DMS79 (cell line): Measurements from ENCODE around the gene USF1.
"Not testable (repeated sequence)": the region's sequence is repeated elsewhere in the genome, so short reads cannot be mapped to it uniquely, and the experiment has no call there.

Experiments used
- DNase-seq: peaks from one replicate; lab custom pipeline; 2025; lab: John Stamatoyannopoulos, UW

USF1 gene

DNA sequence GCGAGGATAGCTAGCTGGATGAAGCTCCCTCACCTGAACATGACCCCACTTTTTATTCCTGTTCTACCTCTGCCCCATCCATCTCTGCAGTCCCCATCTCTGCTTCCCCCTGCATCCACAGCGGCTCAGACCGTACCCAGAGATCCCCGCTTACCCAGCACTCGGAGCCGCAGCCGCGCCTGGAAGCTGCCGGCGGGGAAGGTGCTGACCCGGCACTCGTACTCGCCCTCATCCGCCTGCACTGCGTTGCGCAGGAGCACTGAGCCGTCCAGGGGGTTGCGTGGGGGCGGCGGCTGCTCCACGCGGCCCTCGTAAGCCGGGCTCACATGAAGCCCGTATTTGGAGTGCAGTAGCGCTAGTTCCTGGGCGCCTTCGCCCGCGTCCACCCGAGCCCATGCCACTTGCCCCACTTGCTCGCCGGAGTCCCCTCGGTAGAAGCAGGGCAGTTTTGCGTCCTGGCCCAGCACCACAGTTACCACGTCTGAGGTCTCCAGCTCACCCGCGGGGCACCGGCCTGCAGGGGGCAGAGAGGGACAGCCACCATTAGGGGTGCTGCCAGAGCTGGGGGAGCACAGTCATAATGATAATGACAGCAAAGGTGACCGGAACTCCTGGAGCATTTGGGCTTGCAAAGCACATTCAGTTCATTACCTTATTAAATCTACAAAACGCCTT lies 33.8 kb upstream of the USF1 start:
- DNase-seq = no peak

DNA sequence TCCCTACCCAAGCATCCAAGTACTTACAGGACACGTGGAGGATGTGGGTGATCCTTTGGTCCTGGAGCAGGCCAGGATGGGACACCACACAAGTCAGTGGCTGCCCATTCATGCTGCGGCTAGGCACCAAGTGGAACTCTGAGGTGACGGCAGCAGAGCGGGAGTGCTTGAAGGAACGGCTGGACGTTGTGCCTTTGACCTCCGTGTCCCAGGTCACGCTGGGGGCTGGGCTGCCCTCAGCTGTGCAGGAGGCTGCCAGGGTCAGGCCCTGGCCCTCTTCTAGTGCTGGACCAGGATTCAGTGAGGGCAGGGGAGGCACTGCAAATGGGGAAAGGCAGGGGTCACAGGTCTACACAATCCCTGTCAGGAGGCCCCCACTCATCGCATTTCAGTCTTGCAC lies 31.6 kb upstream of the USF1 start:
- DNase-seq = no peak

DNA sequence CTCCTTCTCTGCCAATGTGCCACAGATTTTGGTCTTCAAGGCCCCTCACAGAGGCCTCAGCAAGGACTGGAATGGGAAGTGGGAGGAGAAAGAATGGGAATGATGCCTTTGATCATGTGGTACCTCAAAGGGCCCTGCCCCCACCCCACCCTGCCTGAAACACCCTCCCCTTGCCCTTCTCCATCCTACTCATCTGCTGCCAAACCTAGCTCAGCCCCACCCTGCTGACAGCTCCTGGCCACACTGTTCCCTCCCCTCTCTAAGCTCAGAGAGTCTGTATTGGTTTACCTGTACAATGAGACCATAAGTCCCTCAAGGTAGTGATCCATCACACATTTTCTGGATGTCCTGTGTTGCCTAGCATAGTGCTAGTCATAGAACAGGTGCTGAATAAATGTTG lies 30.6 kb upstream of the USF1 start:
- no peak for DNase-seq

DNA sequence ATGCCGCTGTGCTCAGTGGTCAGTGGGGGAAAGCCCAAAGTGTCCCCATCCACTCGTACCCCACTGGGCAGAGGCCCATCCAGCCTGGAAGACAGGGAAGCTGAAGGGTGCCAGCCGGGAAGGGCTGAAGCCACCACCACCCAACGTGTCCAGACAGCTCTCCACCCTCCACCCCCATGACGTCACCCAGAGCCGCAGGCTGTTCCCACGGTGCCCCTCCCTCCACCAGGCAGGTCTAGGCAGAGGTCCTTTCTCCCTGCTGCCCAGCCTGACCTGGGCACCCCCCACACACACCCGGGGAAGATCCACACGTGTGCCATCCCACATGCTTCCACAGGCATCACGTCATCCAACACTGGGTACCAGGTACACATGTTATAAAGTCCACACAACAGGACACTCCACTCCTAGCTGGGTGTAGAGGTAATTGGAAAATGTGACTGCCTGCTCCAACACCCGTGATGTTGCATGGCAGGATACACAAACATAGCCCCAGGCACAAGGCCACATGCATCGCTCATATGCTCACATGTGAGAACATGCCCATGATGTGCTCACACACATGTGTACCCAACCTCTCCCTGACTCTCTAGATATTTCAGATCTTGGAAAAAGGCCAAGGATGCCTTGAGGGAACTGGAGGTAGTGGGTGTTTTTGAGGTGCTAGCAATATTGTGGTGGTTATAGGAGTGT lies 29.0 kb upstream of the USF1 start:
- no peak for DNase-seq

DNA sequence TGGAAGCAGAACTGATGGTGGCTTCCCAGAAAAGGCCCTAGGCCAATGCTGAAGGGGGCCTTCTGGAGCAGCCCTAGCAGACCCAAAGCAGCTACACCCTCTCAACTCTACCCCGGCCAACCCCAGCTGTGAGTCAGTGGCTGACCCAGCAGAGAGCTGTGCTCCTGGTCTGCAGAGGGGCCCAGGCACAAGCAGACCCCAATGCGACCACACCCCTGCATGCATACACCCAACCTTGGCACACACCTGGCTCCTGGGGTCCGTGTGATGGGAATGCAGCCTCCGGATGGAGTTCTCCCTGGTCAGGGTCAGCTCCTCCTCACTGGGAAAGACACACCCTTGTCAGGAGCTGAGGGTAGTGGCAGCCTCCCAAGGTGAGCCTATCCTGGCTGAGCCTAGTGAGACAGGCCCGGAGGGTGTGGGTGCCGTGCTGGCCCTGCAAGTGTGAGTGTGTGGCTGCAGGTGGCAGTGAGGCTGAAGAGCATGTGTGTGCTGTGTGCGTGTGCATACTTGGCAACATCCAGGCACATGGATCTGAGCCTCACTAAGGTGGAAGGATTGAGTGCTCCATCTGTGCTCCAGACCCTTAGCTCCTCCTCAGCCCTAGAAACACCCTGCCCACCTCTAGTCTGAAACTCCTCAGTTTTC lies 27.8 kb upstream of the USF1 start:
- no peak for DNase-seq

DNA sequence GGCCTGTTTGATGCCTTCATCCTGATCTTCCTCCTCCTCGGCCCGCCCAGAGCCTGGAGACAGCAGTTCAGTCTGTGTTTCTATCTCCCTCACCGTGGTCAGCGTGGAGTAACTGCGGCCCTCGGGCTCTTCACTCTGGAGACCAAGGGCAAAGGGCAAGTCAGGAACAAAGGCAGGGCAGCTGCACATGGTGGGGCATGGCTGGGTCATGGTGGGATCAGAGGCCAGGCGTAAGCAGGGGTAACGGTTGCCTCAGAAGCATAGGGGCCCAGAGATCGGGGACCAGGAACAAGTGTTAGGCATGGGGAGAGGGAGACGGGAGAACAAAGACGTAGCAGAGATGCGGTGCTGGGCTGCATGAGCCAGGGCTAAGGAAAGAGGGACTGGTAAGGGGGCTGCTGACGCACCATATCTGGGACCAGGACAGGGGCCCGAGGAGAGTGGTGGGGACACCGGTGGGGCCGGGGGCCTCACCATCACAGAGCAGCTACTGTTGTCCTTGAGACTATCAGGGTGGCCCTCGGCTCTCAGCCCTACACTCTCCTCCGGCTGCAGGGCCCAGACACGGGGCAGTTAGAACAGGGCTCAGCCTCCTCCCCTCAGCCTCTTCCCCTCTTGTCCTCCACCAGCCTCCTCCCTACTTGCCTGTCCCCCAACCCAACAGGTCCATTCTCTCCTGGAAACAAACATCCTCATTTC lies 27.1 kb upstream of the USF1 start:
- no peak for DNase-seq

DNA sequence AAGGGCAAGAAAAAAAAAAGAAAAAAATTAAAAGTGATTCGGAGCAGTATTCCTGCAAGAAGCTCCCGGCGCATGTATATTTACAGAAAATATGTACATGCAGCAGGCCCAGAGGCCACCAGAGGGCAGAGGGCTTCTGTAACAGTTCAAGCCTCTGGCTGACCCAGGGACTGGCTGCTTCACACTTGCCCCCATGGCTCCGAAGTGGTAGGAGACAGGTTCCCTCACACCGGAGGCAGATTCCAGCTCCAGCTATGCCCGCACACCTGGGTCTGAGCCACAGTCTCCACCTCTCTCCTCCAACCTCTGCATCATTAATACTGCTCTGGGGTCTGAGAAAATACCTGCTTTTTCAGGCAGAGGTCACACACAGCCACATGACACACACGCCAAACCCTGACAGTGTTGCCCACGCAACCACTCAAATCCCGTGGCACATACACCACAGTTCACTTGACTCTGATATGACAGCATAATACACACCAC lies 26.2 kb upstream of the USF1 start:
- no peak for DNase-seq

DNA sequence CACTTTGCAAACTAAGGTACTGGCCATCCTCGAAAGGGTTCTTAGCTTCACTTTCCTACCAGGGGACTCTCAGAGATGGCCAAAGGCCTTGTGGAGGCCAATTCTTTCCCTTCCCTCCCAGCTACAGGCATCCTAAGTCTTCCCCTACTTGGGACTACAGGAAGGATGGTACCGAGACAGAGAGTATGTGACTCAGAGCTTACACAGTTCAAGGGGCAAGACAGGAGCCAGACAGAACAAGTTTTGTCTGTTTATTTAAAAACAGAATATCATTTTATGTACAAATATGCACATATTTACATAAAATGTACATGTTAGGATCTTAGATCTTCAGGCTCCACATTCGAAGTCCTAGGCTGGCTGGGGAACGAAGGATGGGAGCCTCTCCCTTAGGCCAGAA lies 25.0 kb upstream of the USF1 start:
- no peak for DNase-seq

DNA sequence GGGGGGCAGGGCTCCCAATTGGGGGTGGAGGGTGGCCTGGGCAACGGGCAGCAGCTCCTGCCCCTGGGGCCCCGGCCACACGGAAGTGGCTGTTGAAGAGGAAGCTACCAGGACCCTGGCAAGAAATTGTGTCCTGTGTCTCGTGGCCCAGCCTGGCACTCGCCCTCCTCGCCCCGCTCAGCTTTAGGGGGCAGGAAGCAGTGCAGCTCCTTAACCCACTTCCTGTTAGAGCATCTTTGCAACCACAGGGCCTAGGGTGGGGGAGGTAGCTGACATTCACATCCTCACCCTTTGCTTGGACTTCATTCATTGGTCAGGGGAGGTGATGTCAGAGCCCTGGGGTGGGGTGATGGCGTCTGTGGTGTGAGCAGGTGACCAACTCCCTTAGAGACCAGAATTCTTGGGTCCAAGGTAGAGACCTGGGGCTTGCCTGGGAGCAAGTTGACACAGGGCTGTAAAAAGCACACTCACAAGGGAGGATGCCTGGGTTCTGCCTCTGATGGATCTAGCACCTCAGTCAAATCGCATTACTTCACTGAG lies 24.0 kb upstream of the USF1 start, which contains the start of gene ARHGAP30:
Gene ARHGAP30 (minus strand): TSS at position 161 of the 540 bp plus-strand sequence. CDS start 267 bp downstream, outside the sequence.
- DNase-seq = no peak

DNA sequence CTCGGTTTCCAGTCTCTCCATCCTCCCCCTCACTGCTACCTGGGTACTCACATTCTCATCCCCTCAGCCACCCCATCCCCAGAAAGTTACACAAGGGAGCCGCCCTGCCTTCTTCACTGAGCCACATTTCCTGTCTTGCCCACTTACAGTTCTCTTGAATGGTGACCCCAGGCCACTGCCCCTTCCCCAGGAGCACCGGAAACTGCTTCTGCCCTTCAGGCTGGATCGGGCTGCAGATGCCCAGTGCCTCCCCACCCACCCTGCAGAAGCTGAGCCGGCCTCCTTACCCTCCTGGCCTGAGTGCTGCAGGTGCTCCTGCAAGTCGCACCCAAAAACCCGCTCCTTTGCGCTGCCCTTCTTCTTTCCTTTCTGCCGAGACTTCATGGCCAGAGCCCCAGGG lies 23.5 kb upstream of the USF1 start:
- no peak for DNase-seq

DNA sequence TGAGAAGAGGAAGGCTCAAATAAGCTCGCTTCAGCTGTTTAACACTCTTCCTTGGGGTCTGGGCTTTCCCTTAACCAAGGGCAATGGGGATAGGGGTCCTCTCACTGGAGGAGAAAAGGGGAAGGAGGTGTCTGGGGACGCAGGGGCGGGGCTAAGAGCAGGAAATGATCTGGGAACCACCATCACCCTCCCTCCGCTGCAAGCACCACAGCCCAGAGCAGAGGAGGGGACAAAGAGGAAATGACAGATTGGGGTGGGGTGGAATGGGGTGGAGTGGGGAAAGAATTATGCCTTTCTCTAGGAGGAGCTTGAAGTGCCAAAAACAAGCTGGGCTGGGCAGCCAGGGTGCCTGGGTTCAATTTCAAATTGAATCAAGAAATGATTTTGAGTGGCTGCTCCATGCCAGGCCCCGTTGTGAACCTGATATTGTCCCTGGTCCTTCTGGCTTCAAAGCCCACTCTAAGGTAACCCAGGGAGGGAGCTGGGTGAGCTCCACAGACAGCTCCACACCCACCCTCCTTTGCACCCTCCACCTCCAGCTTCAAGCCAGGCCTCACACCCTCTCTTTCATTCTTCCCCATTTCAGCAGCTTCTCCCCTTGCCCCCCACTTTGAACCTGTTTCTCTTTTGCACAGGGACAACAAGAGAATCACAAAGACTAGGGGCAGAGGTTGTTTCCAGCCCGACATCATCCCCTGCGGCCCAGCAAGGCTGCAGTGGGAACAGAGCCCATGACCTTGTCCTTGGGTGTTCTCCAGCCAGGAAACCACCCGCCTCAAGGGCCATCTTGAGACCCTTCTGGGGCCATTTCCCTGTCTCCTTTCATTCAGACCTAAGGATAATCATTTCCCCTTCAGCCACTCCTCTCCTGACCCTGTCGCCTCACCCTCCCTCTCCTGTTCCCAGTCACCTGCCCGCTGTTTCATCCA lies 22.8 kb upstream of the USF1 start:
- DNase-seq = no peak

DNA sequence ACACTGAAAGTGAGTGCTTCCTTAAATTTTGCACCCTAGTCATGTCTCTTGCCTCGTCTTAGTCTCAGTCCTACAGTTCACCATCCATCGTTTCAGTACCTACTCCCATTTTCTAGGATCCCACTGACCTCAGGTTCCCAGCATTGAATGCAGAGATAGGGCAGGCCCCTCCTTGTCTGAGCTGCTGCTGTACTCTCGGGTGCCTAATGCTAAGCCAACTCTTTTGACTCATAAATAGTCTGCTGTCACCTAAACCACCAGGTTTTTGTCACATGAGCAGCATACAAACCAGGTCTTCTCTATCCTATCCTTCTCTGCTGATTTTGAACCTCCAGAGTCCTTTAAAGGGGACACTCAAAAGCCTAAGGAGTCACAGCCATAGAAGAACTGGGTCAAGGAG lies 20.9 kb upstream of the USF1 start:
- DNase-seq = no peak

DNA sequence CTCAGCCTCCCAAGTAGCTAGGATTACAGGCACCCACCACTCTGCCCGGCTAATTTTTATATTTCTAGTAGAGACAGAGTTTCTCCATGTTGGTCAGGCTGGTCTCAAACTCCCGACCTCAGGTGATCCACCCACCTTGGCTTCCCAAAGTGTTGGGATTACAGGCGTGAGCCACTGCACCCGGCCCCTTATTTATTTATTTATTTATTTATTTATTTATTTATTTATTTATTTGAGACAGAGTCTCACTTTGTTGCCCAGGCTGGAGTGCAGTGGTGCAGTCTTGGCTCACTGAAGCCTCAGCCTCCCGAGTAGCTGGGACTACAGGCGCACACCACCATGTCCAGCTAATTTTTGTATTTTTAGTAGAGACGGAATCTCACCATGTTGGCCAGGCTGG lies 19.9 kb upstream of the USF1 start:
- not testable (repeated sequence) for DNase-seq

DNA sequence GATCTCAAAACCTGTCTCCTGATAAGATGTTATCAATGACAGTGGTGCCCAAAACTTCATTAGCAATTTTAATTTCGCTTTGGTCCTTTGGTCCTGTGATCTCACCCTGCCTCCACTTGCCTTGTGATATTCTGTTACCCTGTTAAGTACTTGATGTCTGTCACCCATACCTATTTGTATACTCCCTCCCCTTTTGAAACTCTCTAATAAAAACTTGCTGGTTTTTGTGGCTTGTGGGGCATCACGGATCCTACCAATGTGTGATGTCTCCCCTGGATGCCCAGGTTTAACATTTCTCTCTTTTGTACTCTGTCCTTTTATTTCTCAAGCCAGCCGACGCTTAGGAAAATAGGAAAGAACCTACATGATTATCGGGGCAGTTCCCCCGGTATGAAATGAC lies 18.2 kb upstream of the USF1 start:
- DNase-seq = not testable (repeated sequence)

DNA sequence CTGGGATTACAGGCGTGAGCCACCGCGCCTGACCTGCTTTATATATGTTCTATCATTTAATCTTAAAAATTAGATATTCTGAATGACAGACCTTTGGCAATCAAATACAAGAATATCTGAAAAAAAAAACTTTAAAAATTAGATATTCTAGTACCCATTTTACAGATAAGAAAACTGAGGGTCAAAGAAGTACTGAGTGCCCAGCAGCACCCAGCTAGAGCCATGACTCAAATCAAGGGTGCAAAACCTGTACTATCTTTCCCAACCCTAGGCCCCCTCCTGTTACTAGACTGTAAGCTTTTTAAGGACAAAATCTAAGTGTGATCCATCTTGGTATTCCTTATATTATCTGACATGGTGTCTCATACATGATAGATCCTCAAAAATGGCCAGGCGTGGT lies 15.6 kb upstream of the USF1 start:
- DNase-seq = no peak

DNA sequence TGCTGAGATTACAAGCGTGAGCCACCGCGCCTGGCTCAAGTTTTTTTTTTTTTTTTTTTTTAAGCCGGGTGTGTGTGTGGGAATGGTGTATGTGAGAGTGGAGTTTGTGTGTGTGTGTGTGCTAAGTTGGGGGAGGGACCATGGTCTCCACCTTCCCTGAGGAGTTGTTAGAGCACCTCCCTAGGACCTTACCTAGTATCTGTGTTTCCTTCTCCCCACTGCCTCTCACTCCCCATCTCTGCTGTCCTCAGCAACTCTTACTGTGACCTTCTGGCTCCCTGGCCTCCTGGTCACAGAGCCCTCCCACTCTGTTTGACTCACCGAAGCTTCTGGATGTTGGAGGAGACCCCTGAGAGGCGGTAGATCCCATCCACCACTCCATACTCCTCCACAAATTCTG lies 13.5 kb upstream of the USF1 start:
- no peak for DNase-seq

DNA sequence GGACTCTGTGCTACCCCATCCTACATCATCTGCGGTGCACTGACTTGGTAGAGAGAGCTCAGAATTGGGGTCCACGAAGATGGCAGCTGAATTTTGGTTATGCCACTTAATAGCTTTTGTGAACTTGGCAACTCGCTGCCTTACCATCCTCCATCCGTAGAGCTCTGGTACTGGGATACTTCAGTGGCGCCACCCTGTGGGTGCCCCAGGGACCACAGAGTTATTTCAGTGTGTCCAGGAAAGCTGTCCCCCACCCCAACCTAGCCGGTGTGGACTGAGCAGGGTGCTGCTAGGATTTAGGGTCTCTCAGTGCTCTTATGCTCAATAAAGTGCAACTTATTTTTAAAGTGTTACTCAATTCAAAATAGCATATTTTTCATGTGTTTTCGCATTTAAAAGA lies 9.0 kb upstream of the USF1 start:
- no peak for DNase-seq

DNA sequence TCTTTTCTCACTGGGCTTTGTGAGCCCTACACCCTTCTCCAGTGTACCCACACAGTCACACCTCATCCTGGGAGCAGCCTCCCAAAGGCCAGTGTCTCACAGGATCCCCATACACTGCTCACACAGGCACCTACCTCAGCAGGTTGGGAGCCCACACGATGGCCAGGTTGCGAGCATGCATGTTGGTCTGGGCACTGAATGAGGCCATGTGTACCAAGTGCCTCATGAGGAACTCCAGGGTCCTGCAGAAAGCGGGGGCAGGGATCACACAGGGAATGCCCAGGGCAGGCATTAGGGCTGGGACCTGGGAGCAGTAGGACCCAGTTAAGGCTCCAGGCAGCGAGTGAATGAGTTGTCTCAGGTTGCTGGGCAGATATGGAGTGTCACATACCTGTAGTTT lies 8.5 kb upstream of the USF1 start:
- no peak for DNase-seq

DNA sequence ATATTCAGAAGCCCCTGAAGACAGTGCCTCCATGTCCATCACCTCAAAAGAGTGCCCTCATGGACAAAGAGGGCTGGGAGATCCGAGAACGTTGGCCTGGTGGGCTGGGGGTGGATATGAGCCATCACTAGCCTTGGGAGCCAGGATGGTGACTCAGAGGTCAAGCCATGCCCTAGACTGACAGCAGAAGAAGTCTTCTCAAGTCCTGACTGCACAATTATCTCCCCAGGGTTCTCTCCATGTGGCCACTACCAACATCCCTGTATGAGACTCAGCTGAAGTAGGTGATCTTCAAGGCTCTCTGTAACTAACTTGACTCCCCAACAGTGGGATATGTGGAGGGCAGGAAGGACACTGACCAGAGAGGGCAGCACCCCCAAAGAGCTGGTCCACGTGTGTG lies 7.1 kb upstream of the USF1 start:
- DNase-seq = no peak

DNA sequence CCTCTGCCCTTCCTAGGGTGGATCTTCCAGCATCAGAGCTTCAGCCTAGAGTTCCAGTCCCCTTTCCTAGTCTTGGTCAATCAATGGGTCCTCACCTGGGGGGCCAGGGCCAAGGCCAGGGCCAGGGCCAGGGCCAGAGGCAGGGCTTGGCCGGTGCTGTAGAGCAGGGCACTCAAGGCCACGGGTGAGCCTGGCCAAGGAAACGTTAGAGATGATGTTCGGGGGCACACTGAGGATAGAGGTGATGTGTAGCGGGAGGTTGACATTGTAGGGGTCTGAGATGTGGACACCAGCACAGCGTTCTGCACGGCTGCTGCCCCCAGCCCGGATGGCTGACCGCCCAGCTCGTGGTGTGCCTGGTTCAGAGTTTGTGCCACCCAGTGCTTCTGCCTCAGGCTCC lies 5.4 kb upstream of the USF1 start:
- no peak for DNase-seq
